ENCODE measurements around the gene TRAF6. TPM values are rescaled to one million over a fixed set of nuclear protein-coding genes. Genes with fewer than 3 reads are reported as not detected.

The TRAF6 gene
- total RNA-seq, 2 donors from 2014 or later = 10.0 to 10.7 TPM

DNA sequence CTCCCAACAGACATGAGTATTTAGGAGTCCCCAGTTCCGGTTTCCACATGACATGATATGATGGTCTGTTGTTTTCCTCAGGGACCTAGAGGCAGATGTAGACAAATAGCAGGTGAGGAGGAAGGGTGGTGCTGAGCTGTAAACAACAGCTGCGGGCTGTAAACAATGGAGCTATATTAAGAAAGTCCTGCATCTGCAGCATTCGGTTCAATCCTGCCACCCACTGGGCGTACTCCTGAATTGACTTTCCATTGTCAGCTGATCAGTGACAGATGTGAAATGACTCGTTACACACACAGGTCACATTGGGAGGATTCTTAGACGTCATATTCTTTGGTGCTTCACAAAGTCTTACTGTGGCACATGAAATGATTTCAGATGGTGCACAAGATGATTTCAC is 30.9 kb upstream of the TRAF6 start:
- Histone ChIP-seq H3K4me1 (no peaks in the 10 kb centered on the region), H3K27ac (no peak overlapping the region), H3K9me3 (no peaks in the 10 kb centered on the region), H3K4me3 (no peak overlapping the region), H3K27me3 (no peaks in the 10 kb centered on the region), H3K36me3 (no peaks in the 10 kb centered on the region)
- TF ChIP-seq, protein P1, sequence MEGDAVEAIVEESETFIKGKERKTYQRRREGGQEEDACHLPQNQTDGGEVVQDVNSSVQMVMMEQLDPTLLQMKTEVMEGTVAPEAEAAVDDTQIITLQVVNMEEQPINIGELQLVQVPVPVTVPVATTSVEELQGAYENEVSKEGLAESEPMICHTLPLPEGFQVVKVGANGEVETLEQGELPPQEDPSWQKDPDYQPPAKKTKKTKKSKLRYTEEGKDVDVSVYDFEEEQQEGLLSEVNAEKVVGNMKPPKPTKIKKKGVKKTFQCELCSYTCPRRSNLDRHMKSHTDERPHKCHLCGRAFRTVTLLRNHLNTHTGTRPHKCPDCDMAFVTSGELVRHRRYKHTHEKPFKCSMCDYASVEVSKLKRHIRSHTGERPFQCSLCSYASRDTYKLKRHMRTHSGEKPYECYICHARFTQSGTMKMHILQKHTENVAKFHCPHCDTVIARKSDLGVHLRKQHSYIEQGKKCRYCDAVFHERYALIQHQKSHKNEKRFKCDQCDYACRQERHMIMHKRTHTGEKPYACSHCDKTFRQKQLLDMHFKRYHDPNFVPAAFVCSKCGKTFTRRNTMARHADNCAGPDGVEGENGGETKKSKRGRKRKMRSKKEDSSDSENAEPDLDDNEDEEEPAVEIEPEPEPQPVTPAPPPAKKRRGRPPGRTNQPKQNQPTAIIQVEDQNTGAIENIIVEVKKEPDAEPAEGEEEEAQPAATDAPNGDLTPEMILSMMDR (IDR thresholded peaks at IDR 0.05) = peak in 1 of 2 donors; percentile 57
- no peak for DNase-seq (ENCODE audit: low spot score)

DNA sequence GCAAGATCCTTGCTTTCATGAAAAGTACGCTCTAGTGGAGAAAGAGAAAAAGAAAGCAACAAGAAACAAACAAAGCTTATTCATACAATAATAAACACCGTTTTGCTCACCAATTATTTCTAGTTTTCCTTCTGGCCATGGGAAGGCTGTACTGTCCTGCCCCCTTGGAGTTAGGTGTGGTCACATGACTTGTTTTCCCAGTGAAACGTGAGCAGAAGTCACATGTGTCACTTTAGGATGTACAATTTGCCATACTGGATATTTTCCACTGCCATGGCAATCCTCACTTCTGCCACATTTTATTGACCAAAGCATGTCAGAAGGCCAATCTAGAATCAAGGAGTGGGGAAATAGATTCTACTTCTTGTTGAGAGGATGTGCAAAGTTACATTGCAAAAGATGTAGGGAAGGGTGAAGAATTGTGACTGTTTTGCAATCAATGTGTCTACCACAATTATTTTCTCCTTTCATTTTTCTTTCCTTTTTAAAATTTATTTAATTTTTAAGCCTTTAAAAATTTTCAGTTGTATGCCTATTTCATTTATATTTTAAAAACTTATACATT is 24.3 kb upstream of the TRAF6 start:
- TF ChIP-seq, protein P1 (IDR thresholded peaks at IDR 0.05) = no peak
- no peak for DNase-seq (ENCODE audit: low spot score)
- Histone ChIP-seq H3K27me3 (no peaks in the 10 kb centered on the region), H3K4me1 (no peaks in the 10 kb centered on the region), H3K36me3 (no peaks in the 10 kb centered on the region), H3K4me3 (no peak overlapping the region), H3K9me3 (no peaks in the 10 kb centered on the region), H3K27ac (no peak overlapping the region)

DNA sequence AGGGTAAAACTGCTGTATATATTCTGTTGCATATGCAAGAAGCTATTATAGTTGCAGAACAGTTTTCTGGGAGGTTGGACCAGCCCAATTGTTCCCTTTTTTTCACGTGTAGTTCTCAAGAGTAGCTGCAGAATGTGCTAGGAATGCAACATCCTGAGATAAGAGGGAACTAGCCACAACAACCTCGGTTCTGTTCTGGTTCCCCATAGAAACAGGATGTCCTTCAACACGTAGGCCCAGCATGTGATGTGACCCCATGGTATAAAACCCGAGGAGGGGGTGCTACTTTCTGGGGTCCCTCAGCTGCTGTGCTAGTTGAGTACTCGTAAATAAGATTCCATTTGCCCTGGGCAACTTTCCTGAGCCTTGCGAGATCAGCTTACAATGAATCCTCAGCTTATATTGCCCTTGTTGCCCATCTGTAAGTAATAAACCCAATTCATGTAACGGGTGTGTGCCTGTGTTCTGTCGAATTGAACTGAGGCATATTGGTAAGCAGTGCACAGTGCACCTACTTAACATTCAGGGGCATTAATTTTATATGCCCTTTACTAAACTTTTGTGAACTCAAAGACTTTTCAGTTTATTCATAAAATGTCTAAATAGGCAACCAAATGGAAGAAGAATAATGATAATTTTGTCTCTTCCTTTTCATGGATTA is 23.0 kb upstream of the TRAF6 start:
- DNase-seq (ENCODE audit: low spot score) = no peak
- no peak overlapping the region for H3K4me3 ChIP-seq
- no peak overlapping the region for H3K27ac ChIP-seq
- no peaks in the 10 kb centered on the region for H3K4me1 ChIP-seq
- H3K36me3 ChIP-seq = no peaks in the 10 kb centered on the region
- no peaks in the 10 kb centered on the region for H3K27me3 ChIP-seq
- TF ChIP-seq, protein P1 (IDR thresholded peaks at IDR 0.05) = no peak
- H3K9me3 ChIP-seq = no peaks in the 10 kb centered on the region

DNA sequence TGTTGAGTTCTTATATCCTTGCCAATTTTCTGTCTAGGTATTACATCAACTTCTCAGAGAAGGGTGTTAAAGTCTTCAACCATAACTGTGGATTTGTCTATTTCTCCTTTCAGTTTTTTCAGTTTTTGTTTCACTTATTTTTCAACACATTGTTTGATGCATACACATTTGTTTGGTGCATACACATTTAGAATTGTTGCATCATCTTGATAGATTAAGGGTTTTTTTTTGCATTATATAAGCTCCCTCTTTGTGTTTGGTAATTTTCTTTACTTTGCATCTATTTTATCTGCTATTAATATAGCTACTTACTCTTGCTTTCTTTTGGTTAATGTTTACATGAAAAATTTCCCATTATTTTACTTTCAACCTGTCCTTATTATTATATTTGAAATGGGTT is 20.8 kb upstream of the TRAF6 start:
- Histone ChIP-seq H3K36me3 (no peaks in the 10 kb centered on the region), H3K9me3 (peaks cover 0 to 7% of the 10 kb centered on the region in 2 donors)
- TF ChIP-seq, protein P1 (IDR thresholded peaks at IDR 0.05) = no peak

DNA sequence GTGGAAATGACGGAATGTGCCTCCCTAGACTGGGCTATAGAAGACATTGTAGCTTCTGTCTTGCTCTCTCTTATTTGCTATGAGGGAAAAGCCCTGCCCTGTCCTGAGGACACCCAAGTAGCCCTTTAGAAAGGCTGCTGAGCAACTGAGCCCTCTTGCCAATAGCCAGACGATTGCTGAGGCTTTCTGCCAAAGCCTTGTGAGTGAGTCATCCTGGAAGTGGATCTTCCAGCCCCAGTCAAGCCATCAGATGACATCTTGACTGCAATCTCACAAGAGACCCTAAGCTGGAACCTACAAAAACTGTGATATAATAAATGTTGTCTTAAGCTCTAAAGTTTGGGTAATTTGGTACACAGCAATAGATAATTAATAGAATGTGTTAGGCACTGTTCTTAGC is 3.9 kb upstream of the TRAF6 start:
- Histone ChIP-seq H3K27me3 (no peaks in the 10 kb centered on the region), H3K9me3 (peaks cover 0 to 11% of the 10 kb centered on the region in 2 donors), H3K27ac (no peak overlapping the region), H3K36me3 (no peaks in the 10 kb centered on the region), H3K4me1 (peaks cover 0 to 1% of the 10 kb centered on the region in 2 donors), H3K4me3 (no peak overlapping the region)
- no peak for DNase-seq (ENCODE audit: low spot score)
- TF ChIP-seq, protein P1 (IDR thresholded peaks at IDR 0.05) = no peak

More for the DNA sequence above, 20.8 kb upstream of the TRAF6 start:
- no peaks in the 10 kb centered on the region for H3K4me1 ChIP-seq
- no peak overlapping the region for H3K27ac ChIP-seq
- H3K4me3 ChIP-seq = no peak overlapping the region
- DNase-seq (ENCODE audit: low spot score) = no peak
- no peaks in the 10 kb centered on the region for H3K27me3 ChIP-seq
